Left ventricle myocardium inferior (tissue), 1 donor: ENCODE results near the gene GTF2IRD1. TPM values are rescaled to one million over a fixed set of nuclear protein-coding genes. Genes with fewer than 3 reads are reported as not detected.

Experiments used
- DNase-seq: peaks from one replicate; pipeline ENCODE4 v3.0.0-alpha.2; 2020
- H3K27ac ChIP-seq: fragments of 200-600 bp; replicated peaks from 2 replicates; pipeline ENCODE4 v1.8.0; 2021
- H3K27me3 ChIP-seq: fragments of 200-600 bp; 2 replicates; pipeline ENCODE4 v1.8.0; 2021; ENCODE audit warnings: low read depth
- H3K36me3 ChIP-seq: fragments of 200-600 bp; 2 replicates; pipeline ENCODE4 v1.8.0; 2021
- H3K4me1 ChIP-seq: fragments of 200-600 bp; 2 replicates; pipeline ENCODE4 v1.8.0; 2021
- H3K4me3 ChIP-seq: fragments of 200-600 bp; 2 replicates; pipeline ENCODE4 v1.8.0; 2021; ENCODE audit warnings: mild to moderate bottlenecking, moderate library complexity
- H3K9me3 ChIP-seq: fragments of 200-600 bp; replicated peaks from 2 replicates; pipeline ENCODE4 v1.8.0; 2021
- intact Hi-C: fragments of 100-400 bp; cut with micrococcal nuclease; formaldehyde crosslinking; loops from one replicate; pipeline ENCODE4 v1.11.0; 2022
- total RNA-seq: library from RNA; stranded (reverse); fragmentation: NEBNext Ultra II Directional; extraction: Animal tissue kit (Norgen Biotek cat#: 25700); gene quantifications from one replicate; pipeline ENCODE4 v1.2.1, GENCODE V29; 2021
- TF ChIP-seq, protein P1 (sequence below): fragments of 200-600 bp; IDR thresholded peaks from 2 replicates; pipeline ENCODE4 v1.8.0; 2021; ENCODE audit warnings: antibody characterized with exemption, mild to moderate bottlenecking, borderline replicate concordance
- donor health status: DM: no; HTN: yes; CAD: no; lungs with severe emphysema.

The GTF2IRD1 gene
- total RNA-seq, 1 donor from 2014 or later = 15.8 TPM

DNA sequence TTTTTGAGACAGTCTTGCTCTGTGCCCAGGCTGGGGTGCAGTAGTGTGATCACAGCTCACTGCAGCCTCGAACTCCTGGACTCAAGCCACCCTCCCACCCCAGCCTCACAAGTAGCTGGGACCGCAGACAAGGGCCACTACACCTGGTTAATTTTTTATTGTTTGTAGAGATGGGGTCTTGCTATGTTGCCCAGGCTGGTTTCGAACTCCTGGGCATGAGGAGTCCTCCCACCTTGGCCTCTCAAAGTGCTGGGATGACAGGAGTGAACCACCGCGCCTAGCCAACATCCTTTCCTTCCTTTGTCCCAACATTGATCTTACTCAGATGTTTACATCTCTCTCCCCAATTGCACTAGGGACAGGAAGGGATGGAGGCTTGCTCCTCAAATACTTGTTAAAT lies 3.3 kb downstream of the GTF2IRD1 start:
- intact Hi-C loops = loop anchor here (10.0 kb wide), 1 partner anchor 108 kb away; no protein-coding TSS in a partner anchor
- H3K4me1 ChIP-seq = peaks cover 45% of the 10 kb centered on the region
- H3K36me3 ChIP-seq = no peaks in the 10 kb centered on the region
- TF ChIP-seq, protein P1, sequence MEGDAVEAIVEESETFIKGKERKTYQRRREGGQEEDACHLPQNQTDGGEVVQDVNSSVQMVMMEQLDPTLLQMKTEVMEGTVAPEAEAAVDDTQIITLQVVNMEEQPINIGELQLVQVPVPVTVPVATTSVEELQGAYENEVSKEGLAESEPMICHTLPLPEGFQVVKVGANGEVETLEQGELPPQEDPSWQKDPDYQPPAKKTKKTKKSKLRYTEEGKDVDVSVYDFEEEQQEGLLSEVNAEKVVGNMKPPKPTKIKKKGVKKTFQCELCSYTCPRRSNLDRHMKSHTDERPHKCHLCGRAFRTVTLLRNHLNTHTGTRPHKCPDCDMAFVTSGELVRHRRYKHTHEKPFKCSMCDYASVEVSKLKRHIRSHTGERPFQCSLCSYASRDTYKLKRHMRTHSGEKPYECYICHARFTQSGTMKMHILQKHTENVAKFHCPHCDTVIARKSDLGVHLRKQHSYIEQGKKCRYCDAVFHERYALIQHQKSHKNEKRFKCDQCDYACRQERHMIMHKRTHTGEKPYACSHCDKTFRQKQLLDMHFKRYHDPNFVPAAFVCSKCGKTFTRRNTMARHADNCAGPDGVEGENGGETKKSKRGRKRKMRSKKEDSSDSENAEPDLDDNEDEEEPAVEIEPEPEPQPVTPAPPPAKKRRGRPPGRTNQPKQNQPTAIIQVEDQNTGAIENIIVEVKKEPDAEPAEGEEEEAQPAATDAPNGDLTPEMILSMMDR = no peak
- peak overlapping the region; percentile 94 for H3K27ac ChIP-seq
- H3K9me3 ChIP-seq = no peaks in the 10 kb centered on the region
- no peaks in the 10 kb centered on the region for H3K27me3 ChIP-seq
- no peak overlapping the region for H3K4me3 ChIP-seq
- no peak for DNase-seq

DNA sequence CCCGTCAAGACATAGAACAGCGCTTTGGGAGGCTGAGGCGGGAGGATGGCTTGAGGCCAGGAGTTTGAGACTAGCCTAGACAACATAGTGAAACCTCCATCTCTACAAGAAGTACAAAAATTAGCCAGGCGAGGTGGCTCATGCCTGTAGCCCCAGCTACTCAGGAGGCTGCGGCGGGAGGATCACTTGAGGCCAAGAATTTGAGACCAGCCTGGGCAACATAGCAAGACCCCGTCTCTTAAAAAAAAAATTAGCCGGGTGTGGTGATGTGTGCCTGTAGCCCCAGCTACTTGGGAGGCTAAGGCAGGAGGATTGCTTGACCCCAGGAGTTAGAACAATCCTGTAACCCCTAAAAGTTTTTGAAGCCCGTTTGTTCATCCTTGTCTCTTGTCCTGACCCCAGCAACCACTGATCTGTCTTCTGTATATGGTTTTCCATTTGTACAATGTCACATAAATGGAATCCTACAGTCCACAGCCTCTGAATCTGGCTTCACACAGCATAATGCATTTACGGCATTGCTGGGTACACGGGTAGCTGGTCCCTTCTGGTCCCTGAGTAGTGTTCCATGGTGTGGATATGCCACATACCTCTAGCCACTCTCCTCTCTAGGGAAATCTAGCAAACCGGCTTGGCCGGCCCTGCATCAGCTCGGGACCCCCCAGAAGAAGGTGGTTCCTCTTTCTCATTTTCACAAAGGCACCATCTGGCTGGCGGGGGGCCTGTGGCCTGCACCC lies 8.4 kb downstream of the GTF2IRD1 start:
- Histone ChIP-seq H3K27ac (no peak overlapping the region), H3K9me3 (no peaks in the 10 kb centered on the region), H3K36me3 (no peaks in the 10 kb centered on the region), H3K4me3 (no peak overlapping the region), H3K27me3 (no peaks in the 10 kb centered on the region), H3K4me1 (peaks cover 43% of the 10 kb centered on the region)
- DNase-seq = no peak
- intact Hi-C loops = no loop called here
- TF ChIP-seq, protein P1 = no peak

DNA sequence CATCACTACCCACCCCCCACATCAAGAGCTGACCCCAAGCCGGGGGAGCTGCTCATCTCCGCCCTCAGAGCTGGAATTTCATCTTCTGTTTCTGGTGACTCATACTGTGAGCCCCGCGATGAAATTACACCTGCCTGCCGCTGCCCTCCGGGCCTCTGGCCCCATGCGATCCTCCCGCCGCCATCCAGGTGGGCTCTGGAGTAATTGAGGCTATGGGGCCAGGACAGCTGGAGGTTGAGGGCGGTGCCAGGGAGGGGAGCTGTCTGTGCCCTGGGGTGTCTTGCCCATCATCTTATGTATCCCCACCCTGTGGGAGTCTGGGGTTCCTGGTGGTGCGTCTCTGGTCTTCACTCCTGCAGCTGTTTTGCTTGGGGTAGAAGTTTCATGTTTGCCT lies 9.0 kb downstream of the GTF2IRD1 start:
- Histone ChIP-seq H3K36me3 (no peaks in the 10 kb centered on the region), H3K27ac (no peak overlapping the region), H3K4me3 (no peak overlapping the region), H3K9me3 (no peaks in the 10 kb centered on the region), H3K27me3 (no peaks in the 10 kb centered on the region), H3K4me1 (peaks cover 49% of the 10 kb centered on the region)
- intact Hi-C loops = no loop called here
- no peak for DNase-seq
- TF ChIP-seq, protein P1 = no peak

DNA sequence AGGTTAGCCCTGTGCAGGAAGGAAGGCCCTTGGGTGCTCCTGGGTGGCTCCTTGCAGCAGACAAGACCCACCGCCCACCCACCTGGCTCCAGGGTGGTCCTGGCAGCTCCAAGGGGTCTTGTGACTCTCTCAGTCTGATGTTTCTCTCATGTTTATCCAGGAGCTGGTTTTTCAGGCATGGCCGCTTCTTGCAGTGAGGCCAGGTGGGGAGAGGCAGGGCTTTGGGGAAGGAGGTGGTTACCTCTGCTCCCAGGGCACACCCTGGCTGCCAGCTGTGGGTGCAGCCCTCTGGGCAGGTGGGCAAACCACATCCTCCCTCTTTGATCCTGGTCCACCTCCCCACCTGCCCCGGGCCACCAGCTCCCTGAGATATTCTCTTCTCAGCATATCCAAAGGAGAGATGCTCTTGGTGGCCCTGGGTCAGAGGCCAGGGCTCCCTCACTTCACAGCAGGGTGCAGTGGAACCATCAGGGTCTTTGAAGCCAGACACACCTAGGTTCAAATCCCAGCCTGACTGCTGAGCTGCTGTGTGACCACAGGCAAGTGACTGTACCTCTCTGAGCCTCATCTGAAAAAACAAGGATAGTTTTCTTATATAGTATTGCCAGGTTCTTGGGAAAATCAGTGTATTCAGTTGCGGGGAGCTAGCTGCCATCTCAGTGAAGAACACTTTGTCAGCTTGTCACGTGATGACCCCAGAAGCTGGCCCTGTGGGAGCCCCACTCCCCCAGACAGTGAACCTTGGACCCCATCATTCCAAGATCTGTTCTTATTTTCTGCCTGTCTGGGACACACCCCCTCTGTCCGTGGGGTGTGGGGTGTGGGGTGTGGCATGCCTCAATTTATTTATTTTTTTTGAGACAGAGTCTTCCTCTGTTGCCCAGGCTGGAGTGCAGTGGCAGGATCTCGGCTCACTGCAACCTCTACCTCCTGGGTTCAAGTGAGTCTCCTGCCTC lies 11.5 kb downstream of the GTF2IRD1 start:
- peak overlapping the region; percentile 94 for H3K27ac ChIP-seq
- intact Hi-C loops = no loop called here
- TF ChIP-seq, protein P1 = no peak

DNA sequence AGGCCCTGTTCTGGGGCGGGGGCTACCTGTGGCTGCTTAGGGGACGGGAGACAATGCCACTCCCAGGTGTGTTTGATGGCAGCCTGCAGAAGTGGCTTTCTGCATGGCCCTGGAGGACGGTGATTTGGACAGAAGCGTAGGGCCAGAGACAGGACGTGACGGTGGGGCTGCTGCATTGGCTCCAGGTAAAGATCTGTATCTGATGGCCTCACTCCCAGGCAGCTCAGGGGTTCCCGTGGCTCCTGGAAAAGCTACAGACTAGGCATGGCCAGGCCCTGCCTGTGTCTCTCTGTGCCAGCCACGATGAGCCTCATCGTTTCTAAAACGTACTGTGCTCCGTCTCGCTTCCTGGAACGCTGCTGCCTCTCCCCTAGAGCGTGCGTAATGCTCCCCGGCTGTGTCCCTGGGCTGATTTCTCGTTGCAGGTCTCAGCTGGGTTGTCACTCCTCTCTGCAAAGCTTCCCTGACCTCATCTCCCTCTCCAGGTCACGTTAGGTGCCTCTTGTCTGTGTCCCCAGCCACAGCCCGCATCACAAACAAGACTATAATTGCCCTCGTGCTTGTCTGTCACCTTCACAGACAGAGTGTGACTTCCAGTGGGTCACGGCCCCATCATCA lies 12.6 kb downstream of the GTF2IRD1 start:
- Histone ChIP-seq H3K9me3 (no peaks in the 10 kb centered on the region), H3K4me3 (peak overlapping the region; percentile 14), H3K27ac (peak overlapping the region; percentile 94), H3K36me3 (no peaks in the 10 kb centered on the region), H3K4me1 (peaks cover 41% of the 10 kb centered on the region), H3K27me3 (no peaks in the 10 kb centered on the region)
- intact Hi-C loops = no loop called here
- TF ChIP-seq, protein P1 = no peak
- DNase-seq = peak; percentile 62

More for the DNA sequence above, 11.5 kb downstream of the GTF2IRD1 start:
- Histone ChIP-seq H3K4me3 (no peak overlapping the region), H3K36me3 (no peaks in the 10 kb centered on the region), H3K4me1 (peaks cover 41% of the 10 kb centered on the region), H3K27me3 (no peaks in the 10 kb centered on the region), H3K9me3 (no peaks in the 10 kb centered on the region)
- DNase-seq = no peak
